Karpas-422 (cell line): ENCODE measurements around the gene NFAM1. TPM values are rescaled to one million over a fixed set of nuclear protein-coding genes. Genes with fewer than 3 reads are reported as not detected.

Experiments
- DNase-seq: peaks from one replicate; pipeline ENCODE4 v3.0.0-alpha.2; 2015
- H2AFZ ChIP-seq: fragments of 200-600 bp; sonication (generic); 2 replicates; pipeline ENCODE4 v1.6.1; 2014; ENCODE audit warnings: antibody characterized with exemption, low read length, mixed read lengths
- H3K27ac ChIP-seq: fragments of 200-600 bp; sonication (generic); 2 replicates; pipeline ENCODE4 v1.5.1; 2014; ENCODE audit warnings: mild to moderate bottlenecking, low read length, moderate library complexity
- H3K27me3 ChIP-seq: fragments of 200-600 bp; sonication (generic); 2 replicates; pipeline ENCODE4 v1.6.1; 2014; ENCODE audit warnings: low read length, mixed read lengths
- H3K36me3 ChIP-seq: fragments of 200-600 bp; sonication (generic); 2 replicates; pipeline ENCODE4 v1.6.1; 2014; ENCODE audit warnings: low read length, mixed read lengths; ENCODE audit not compliant: insufficient read depth
- H3K4me1 ChIP-seq: fragments of 200-600 bp; sonication (generic); 2 replicates; pipeline ENCODE4 v1.6.1; 2014; ENCODE audit warnings: mild to moderate bottlenecking, low read length, mixed read lengths
- H3K4me2 ChIP-seq: fragments of 200-600 bp; sonication (generic); 2 replicates; pipeline ENCODE4 v1.6.1; 2014; ENCODE audit warnings: low read length, low read depth, mild to moderate bottlenecking; ENCODE audit not compliant: poor library complexity, severe bottlenecking
- H3K4me3 ChIP-seq: fragments of 200-600 bp; sonication (generic); 2 replicates; pipeline ENCODE4 v1.5.1; 2014; ENCODE audit warnings: mild to moderate bottlenecking, antibody characterized with exemption, low read length, mixed read lengths
- H3K79me2 ChIP-seq: fragments of 200-600 bp; sonication (generic); 2 replicates; pipeline ENCODE4 v1.6.1; 2014; ENCODE audit warnings: mild to moderate bottlenecking, low read length, mixed read lengths
- H3K9ac ChIP-seq: fragments of 200-600 bp; sonication (generic); 2 replicates; pipeline ENCODE4 v1.6.0; 2014; ENCODE audit warnings: low read length
- H3K9me2 ChIP-seq: fragments of 200-600 bp; sonication (generic), shearing (Covaris generic); replicated peaks from 2 replicates; pipeline ENCODE4 v1.6.0; 2014; ENCODE audit warnings: mild to moderate bottlenecking, low read length, moderate library complexity; ENCODE audit not compliant: insufficient read depth
- H3K9me3 ChIP-seq: fragments of 300-700, 200-600 bp; sonication (generic); 2 replicates; pipeline ENCODE4 v1.6.1; 2014; ENCODE audit warnings: low read length, mixed read lengths
- H4K20me1 ChIP-seq: fragments of 200-600 bp; sonication (generic); 2 replicates; pipeline ENCODE4 v1.6.1; 2014; ENCODE audit warnings: mild to moderate bottlenecking, antibody characterized with exemption, low read length, low read depth; ENCODE audit not compliant: insufficient read depth
- total RNA-seq: library from RNA; depleted of rRNA; stranded (reverse); fragments of >200 nt; shearing (Covaris generic); gene quantifications from 2 replicates; pipeline ENCODE4 v1.2.3, GENCODE V29; 2014; ENCODE audit warnings: low replicate concordance

Gene NFAM1
- total RNA-seq, 1 experiment from 2014 or later, result not detected

GRCh38 chr22:42428025-42428424 lies 4.2 kb downstream of the NFAM1 start:
- Histone ChIP-seq H3K4me1 (peaks cover 18% of the 10 kb centered on the region), H3K36me3 (no peaks in the 10 kb centered on the region), H3K27me3 (no peaks in the 10 kb centered on the region), H3K9ac (no peak overlapping the region), H3K4me2 (no peak overlapping the region), H4K20me1 (no peaks in the 10 kb centered on the region; the same call in 1 of the 2 replicates), H3K9me3 (no peaks in the 10 kb centered on the region), H3K27ac (no peak overlapping the region), H3K79me2 (no peaks in the 10 kb centered on the region), H3K4me3 (no peak overlapping the region), H3K9me2 (no peaks in the 10 kb centered on the region), H2AFZ (no peak overlapping the region)
- no peak for DNase-seq

DNA sequence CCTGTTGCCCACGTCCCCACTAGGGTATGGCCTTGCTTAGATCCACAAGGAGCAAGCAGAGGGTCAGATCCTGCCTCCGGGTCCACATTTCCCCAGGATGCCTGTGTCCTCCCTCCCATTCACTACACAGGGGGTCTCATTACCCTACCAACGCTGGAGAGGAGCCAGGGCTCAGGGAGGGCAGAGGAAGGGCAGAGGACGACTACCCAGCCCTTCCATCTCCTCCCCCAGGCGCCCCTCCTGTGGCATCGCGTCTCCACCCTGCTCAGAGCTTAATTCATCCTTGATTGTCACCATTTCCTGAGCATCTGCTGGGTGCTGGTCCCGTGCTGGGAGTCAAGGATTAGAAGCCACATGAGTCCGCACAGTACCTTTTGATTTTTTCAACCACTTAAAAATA lies 5.0 kb downstream of the NFAM1 start:
- H3K4me2 ChIP-seq, result no peak overlapping the region
- no peak overlapping the region for H3K4me3 ChIP-seq
- no peak for DNase-seq
- H3K9ac ChIP-seq, result no peak overlapping the region
- H3K79me2 ChIP-seq, result no peaks in the 10 kb centered on the region
- no peak overlapping the region for H2AFZ ChIP-seq
- H3K9me3 ChIP-seq, result no peaks in the 10 kb centered on the region
- H4K20me1 ChIP-seq, result no peaks in the 10 kb centered on the region
- H3K36me3 ChIP-seq, result no peaks in the 10 kb centered on the region
- no peaks in the 10 kb centered on the region for H3K9me2 ChIP-seq
- H3K27ac ChIP-seq, result no peak overlapping the region
- peaks cover 10% of the 10 kb centered on the region for H3K4me1 ChIP-seq
- no peaks in the 10 kb centered on the region for H3K27me3 ChIP-seq

DNA sequence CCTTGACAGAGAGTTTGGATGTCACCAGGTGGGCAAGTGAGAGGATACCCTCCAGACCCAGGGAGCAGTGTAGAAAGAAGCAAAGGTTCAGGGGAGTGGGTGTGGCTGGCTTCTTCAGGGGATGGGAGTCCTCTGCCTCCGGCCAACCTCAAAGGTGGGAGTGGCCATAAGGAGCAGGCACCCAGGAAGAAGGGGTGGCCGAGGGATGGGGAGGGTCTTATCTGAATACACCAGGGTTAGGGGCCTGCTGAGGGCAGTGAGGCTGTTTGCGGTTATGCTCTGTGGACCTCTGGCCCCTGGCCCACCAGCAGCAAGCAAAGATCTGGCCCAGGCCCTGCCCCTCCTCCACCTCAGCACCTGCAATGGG lies 6.2 kb downstream of the NFAM1 start:
- Histone ChIP-seq H2AFZ (no peak overlapping the region), H3K4me3 (no peak overlapping the region), H4K20me1 (no peaks in the 10 kb centered on the region), H3K79me2 (no peaks in the 10 kb centered on the region), H3K27ac (no peak overlapping the region), H3K36me3 (no peaks in the 10 kb centered on the region), H3K4me2 (no peak overlapping the region), H3K9me2 (no peaks in the 10 kb centered on the region), H3K27me3 (no peaks in the 10 kb centered on the region), H3K9me3 (no peaks in the 10 kb centered on the region), H3K9ac (no peak overlapping the region), H3K4me1 (0 out of 2 replicates have a peak, but pooled peaks cover 3% of the 10 kb centered on the region)
- no peak for DNase-seq

GRCh38 chr22:42425337-42425988 lies 6.7 kb downstream of the NFAM1 start:
- no peaks in the 10 kb centered on the region for H3K27me3 ChIP-seq
- H3K27ac ChIP-seq, result no peak overlapping the region
- H3K9me3 ChIP-seq, result no peaks in the 10 kb centered on the region
- no peak overlapping the region for H3K4me3 ChIP-seq
- H4K20me1 ChIP-seq, result no peaks in the 10 kb centered on the region
- no peak overlapping the region for H2AFZ ChIP-seq
- no peaks in the 10 kb centered on the region for H3K36me3 ChIP-seq
- H3K4me2 ChIP-seq, result no peak overlapping the region
- no peaks in the 10 kb centered on the region for H3K4me1 ChIP-seq
- H3K79me2 ChIP-seq, result no peaks in the 10 kb centered on the region
- no peak for DNase-seq
- no peaks in the 10 kb centered on the region for H3K9me2 ChIP-seq
- H3K9ac ChIP-seq, result no peak overlapping the region

GRCh38 chr22:42419243-42419881 lies 12.8 kb downstream of the NFAM1 start:
- H2AFZ ChIP-seq, result no peak overlapping the region
- no peak for DNase-seq
- no peak overlapping the region for H3K4me3 ChIP-seq
- H3K36me3 ChIP-seq, result no peaks in the 10 kb centered on the region
- no peaks in the 10 kb centered on the region for H3K9me3 ChIP-seq
- peaks cover 3% of the 10 kb centered on the region; the same call in 1 of the 2 replicates for H3K4me1 ChIP-seq
- no peaks in the 10 kb centered on the region for H3K79me2 ChIP-seq
- no peaks in the 10 kb centered on the region for H3K27me3 ChIP-seq
- no peak overlapping the region for H3K27ac ChIP-seq
- H3K9me2 ChIP-seq, result no peaks in the 10 kb centered on the region
- H3K9ac ChIP-seq, result no peak overlapping the region
- H4K20me1 ChIP-seq, result no peaks in the 10 kb centered on the region
- no peak overlapping the region for H3K4me2 ChIP-seq

GRCh38 chr22:42418811-42419242 lies 13.4 kb downstream of the NFAM1 start:
- Histone ChIP-seq H3K4me2 (no peak overlapping the region), H3K79me2 (no peaks in the 10 kb centered on the region), H3K27me3 (no peaks in the 10 kb centered on the region), H2AFZ (no peak overlapping the region), H3K9me2 (no peaks in the 10 kb centered on the region), H3K9me3 (no peaks in the 10 kb centered on the region), H4K20me1 (no peaks in the 10 kb centered on the region), H3K4me1 (peaks cover 3% of the 10 kb centered on the region; the same call in 1 of the 2 replicates), H3K9ac (no peak overlapping the region), H3K4me3 (no peak overlapping the region), H3K27ac (no peak overlapping the region), H3K36me3 (no peaks in the 10 kb centered on the region)
- DNase-seq, result no peak

DNA sequence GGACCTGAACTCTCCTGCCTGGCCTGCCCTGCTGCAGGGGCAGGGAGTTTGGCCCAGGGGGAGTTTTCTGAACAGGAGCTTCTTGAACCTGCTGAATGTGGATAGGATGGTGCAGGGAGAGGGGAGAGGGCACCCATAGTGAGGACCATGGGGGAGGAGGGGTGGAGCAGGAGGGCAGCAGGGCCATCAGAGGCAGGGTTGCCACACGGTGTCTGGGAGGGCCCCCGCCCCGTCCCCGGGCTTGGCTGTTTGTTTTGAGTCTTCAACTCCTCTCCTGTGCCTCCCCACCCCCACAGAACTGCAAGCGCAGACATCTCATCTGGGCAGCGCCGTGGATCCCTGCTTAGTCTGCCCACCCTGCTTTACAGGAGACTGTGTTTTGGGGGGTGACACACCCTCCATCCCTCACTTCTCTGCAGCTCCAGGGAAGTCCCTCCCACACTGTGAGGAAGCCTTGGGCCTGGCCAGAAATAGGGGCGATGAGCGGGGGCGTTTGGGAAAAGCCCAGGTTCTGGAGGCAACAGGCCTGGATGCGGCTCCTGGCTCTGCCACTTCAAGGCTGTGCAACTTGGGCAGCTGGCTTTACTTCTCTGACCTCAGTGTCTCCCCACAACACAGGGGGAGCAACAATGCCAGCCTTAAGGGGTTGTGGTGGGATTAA lies 14.4 kb downstream of the NFAM1 start:
- Histone ChIP-seq H3K4me1 (peaks cover 3% of the 10 kb centered on the region; the same call in 1 of the 2 replicates), H3K4me3 (no peak overlapping the region), H3K27me3 (no peaks in the 10 kb centered on the region), H3K9ac (no peak overlapping the region), H2AFZ (no peak overlapping the region), H3K9me2 (no peaks in the 10 kb centered on the region), H3K36me3 (no peaks in the 10 kb centered on the region), H3K27ac (no peak overlapping the region), H3K4me2 (no peak overlapping the region), H4K20me1 (no peaks in the 10 kb centered on the region), H3K9me3 (no peaks in the 10 kb centered on the region), H3K79me2 (no peaks in the 10 kb centered on the region)
- no peak for DNase-seq

GRCh38 chr22:42416671-42417230 lies 15.5 kb downstream of the NFAM1 start:
- H3K27ac ChIP-seq, result no peak overlapping the region
- H3K27me3 ChIP-seq, result no peaks in the 10 kb centered on the region
- H3K4me2 ChIP-seq, result no peak overlapping the region
- no peaks in the 10 kb centered on the region for H4K20me1 ChIP-seq
- H3K9ac ChIP-seq, result no peak overlapping the region
- H3K9me3 ChIP-seq, result no peaks in the 10 kb centered on the region
- no peak overlapping the region for H3K4me3 ChIP-seq
- DNase-seq, result no peak
- peaks cover 3% of the 10 kb centered on the region; the same call in 1 of the 2 replicates for H3K4me1 ChIP-seq
- no peaks in the 10 kb centered on the region for H3K9me2 ChIP-seq
- no peak overlapping the region for H2AFZ ChIP-seq
- H3K36me3 ChIP-seq, result no peaks in the 10 kb centered on the region
- H3K79me2 ChIP-seq, result no peaks in the 10 kb centered on the region
